ENCODE measurements around the gene MYO1G. TPM values are rescaled to one million over a fixed set of nuclear protein-coding genes. Genes with fewer than 3 reads are reported as not detected.
A peak's percentile ranks its signal among the peaks of the same experiment; 100 is the strongest.
"Not testable (repeated sequence)": the region's sequence is repeated elsewhere in the genome, so short reads cannot be mapped to it uniquely, and the experiment has no call there.

MYO1G gene
- total RNA-seq, 1 experiment from 2014 or later: 0.36 TPM

GRCh38 chr7:44936322-44936721 lies 42.5 kb downstream of the MYO1G start:
- Mint-ChIP-seq H3K9me3 (ENCODE audit: unreplicated experiment) (no peaks in the 10 kb centered on the region), H3K4me3 (ENCODE audit: unreplicated experiment) (no peak overlapping the region), H3K27me3 (ENCODE audit: insufficient read depth, unreplicated experiment) (peaks cover 4% of the 10 kb centered on the region), H3K36me3 (ENCODE audit: insufficient read depth, unreplicated experiment) (no peaks in the 10 kb centered on the region), H3K4me1 (ENCODE audit: low read depth, unreplicated experiment) (no peaks in the 10 kb centered on the region), H3K27ac (ENCODE audit: unreplicated experiment) (no peak overlapping the region)
- intact Hi-C loops (cut with micrococcal nuclease; ENCODE audit: unreplicated experiment): no loop called here
- no TSS peak for BruUV-seq (replicated peaks)
- H3K4me3 ChIP-seq (ENCODE audit: low read depth, low read length): no peak overlapping the region
- ChIA-PET POLR2A (interaction anchor here (0.6 kb wide), 1 partner anchor 63 kb away, joined by 6 read pairs; no protein-coding TSS in a partner anchor), CTCF (no interaction called here)
- no peaks in the 10 kb centered on the region for H3K4me1 ChIP-seq
- DNase-seq: no peak
- no peaks in the 10 kb centered on the region for H3K36me3 ChIP-seq (ENCODE audit: control insufficient read depth, insufficient read depth, low read length)
- no peaks in the 10 kb centered on the region for H3K27me3 ChIP-seq (replicated peaks; ENCODE audit: control insufficient read depth, insufficient read depth, low read length)
- TF ChIP-seq CTCF (IDR thresholded peaks at IDR 0.05; ENCODE audit: insufficient read depth in 1 of 2, low read depth in 1 of 2, low read length in 1 of 2, severe bottlenecking in 1 of 2, unreplicated experiment in 1 of 2): no peak
- no peaks in the 10 kb centered on the region for H3K9me3 ChIP-seq

- H3K4me1 ChIP-seq: no peaks in the 10 kb centered on the region
- Mint-ChIP-seq H3K9me3 (ENCODE audit: unreplicated experiment) (no peaks in the 10 kb centered on the region), H3K27me3 (ENCODE audit: insufficient read depth, unreplicated experiment) (peaks cover 4% of the 10 kb centered on the region), H3K4me1 (ENCODE audit: low read depth, unreplicated experiment) (no peaks in the 10 kb centered on the region), H3K27ac (ENCODE audit: unreplicated experiment) (no peak overlapping the region), H3K36me3 (ENCODE audit: insufficient read depth, unreplicated experiment) (no peaks in the 10 kb centered on the region), H3K4me3 (ENCODE audit: unreplicated experiment) (no peak overlapping the region)
- no peak overlapping the region for H3K4me3 ChIP-seq (ENCODE audit: low read depth, low read length)
- H3K36me3 ChIP-seq (ENCODE audit: control insufficient read depth, insufficient read depth, low read length): no peaks in the 10 kb centered on the region
- DNase-seq: no peak
- H3K9me3 ChIP-seq: no peaks in the 10 kb centered on the region
- no peak for TF ChIP-seq CTCF (IDR thresholded peaks at IDR 0.05; ENCODE audit: insufficient read depth in 1 of 2, low read depth in 1 of 2, low read length in 1 of 2, severe bottlenecking in 1 of 2, unreplicated experiment in 1 of 2)
- ChIA-PET POLR2A (interaction anchor here (0.5 kb wide), 1 partner anchor 130 kb away, joined by 3 read pairs; no protein-coding TSS in a partner anchor), CTCF (no interaction called here)
- no peaks in the 10 kb centered on the region for H3K27me3 ChIP-seq (replicated peaks; ENCODE audit: control insufficient read depth, insufficient read depth, low read length)
- intact Hi-C loops (cut with micrococcal nuclease; ENCODE audit: unreplicated experiment): no loop called here
- BruUV-seq (replicated peaks): no TSS peak
Observed at GRCh38 chr7:44935583-44935982, 43.2 kb downstream of the MYO1G start.

GRCh38 chr7:44935016-44935415 lies 43.8 kb downstream of the MYO1G start:
- H3K36me3 ChIP-seq (ENCODE audit: control insufficient read depth, insufficient read depth, low read length): no peaks in the 10 kb centered on the region
- no TSS peak for BruUV-seq (replicated peaks)
- Mint-ChIP-seq H3K27me3 (ENCODE audit: insufficient read depth, unreplicated experiment) (peaks cover 4% of the 10 kb centered on the region), H3K9me3 (ENCODE audit: unreplicated experiment) (no peaks in the 10 kb centered on the region), H3K36me3 (ENCODE audit: insufficient read depth, unreplicated experiment) (no peaks in the 10 kb centered on the region), H3K4me1 (ENCODE audit: low read depth, unreplicated experiment) (no peaks in the 10 kb centered on the region), H3K27ac (ENCODE audit: unreplicated experiment) (no peak overlapping the region), H3K4me3 (ENCODE audit: unreplicated experiment) (peak overlapping the region; percentile 30)
- ChIA-PET POLR2A (interaction anchor here (0.5 to 0.7 kb wide), 2 partner anchors 62 to 129 kb away, joined by 3 read pairs; no protein-coding TSS in a partner anchor), CTCF (no interaction called here)
- H3K4me3 ChIP-seq (ENCODE audit: low read depth, low read length): no peak overlapping the region
- no peaks in the 10 kb centered on the region for H3K4me1 ChIP-seq
- intact Hi-C loops (cut with micrococcal nuclease; ENCODE audit: unreplicated experiment): no loop called here
- no peaks in the 10 kb centered on the region for H3K27me3 ChIP-seq (replicated peaks; ENCODE audit: control insufficient read depth, insufficient read depth, low read length)
- no peak for DNase-seq
- TF ChIP-seq CTCF (IDR thresholded peaks at IDR 0.05; ENCODE audit: insufficient read depth in 1 of 2, low read depth in 1 of 2, low read length in 1 of 2, severe bottlenecking in 1 of 2, unreplicated experiment in 1 of 2): no peak
- 0 out of 2 replicates have a peak, but pooled peaks cover 3% of the 10 kb centered on the region for H3K9me3 ChIP-seq

- intact Hi-C loops (cut with micrococcal nuclease; ENCODE audit: unreplicated experiment); H3K4me1 Mint-ChIP-seq (ENCODE audit: low read depth, unreplicated experiment); H3K4me3 Mint-ChIP-seq (ENCODE audit: unreplicated experiment); H3K9me3 Mint-ChIP-seq (ENCODE audit: unreplicated experiment); H3K4me3 ChIP-seq (ENCODE audit: low read depth, low read length); H3K27me3 Mint-ChIP-seq (ENCODE audit: insufficient read depth, unreplicated experiment); H3K36me3 ChIP-seq (ENCODE audit: control insufficient read depth, insufficient read depth, low read length); H3K4me1 ChIP-seq; H3K27me3 ChIP-seq (replicated peaks; ENCODE audit: control insufficient read depth, insufficient read depth, low read length); DNase-seq; H3K36me3 Mint-ChIP-seq (ENCODE audit: insufficient read depth, unreplicated experiment); CTCF ChIA-PET; H3K27ac Mint-ChIP-seq (ENCODE audit: unreplicated experiment); BruUV-seq (replicated peaks); H3K9me3 ChIP-seq: not testable (repeated sequence)
- POLR2A ChIA-PET: interaction anchor here (0.7 kb wide), 1 partner anchor 62 kb away, joined by 3 read pairs; no protein-coding TSS in a partner anchor
Observed at GRCh38 chr7:44934510-44934909, 44.3 kb downstream of the MYO1G start.

Measured in Caco-2 (cell line).